ENCODE results near the gene C2orf80. TPM values are rescaled to one million over a fixed set of nuclear protein-coding genes. Genes with fewer than 3 reads are reported as not detected.

C2orf80 gene
- total and polyA plus RNA-seq, 2 experiments from 2014 or later = 0.92 TPM; not detected in 1

GRCh38 chr2:208122248-208122647, 67.6 kb downstream of the C2orf80 start (continued):
- TF ChIP-seq, protein P1, sequence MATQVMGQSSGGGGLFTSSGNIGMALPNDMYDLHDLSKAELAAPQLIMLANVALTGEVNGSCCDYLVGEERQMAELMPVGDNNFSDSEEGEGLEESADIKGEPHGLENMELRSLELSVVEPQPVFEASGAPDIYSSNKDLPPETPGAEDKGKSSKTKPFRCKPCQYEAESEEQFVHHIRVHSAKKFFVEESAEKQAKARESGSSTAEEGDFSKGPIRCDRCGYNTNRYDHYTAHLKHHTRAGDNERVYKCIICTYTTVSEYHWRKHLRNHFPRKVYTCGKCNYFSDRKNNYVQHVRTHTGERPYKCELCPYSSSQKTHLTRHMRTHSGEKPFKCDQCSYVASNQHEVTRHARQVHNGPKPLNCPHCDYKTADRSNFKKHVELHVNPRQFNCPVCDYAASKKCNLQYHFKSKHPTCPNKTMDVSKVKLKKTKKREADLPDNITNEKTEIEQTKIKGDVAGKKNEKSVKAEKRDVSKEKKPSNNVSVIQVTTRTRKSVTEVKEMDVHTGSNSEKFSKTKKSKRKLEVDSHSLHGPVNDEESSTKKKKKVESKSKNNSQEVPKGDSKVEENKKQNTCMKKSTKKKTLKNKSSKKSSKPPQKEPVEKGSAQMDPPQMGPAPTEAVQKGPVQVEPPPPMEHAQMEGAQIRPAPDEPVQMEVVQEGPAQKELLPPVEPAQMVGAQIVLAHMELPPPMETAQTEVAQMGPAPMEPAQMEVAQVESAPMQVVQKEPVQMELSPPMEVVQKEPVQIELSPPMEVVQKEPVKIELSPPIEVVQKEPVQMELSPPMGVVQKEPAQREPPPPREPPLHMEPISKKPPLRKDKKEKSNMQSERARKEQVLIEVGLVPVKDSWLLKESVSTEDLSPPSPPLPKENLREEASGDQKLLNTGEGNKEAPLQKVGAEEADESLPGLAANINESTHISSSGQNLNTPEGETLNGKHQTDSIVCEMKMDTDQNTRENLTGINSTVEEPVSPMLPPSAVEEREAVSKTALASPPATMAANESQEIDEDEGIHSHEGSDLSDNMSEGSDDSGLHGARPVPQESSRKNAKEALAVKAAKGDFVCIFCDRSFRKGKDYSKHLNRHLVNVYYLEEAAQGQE (IDR thresholded peaks at IDR 0.05; ENCODE audit: unreplicated experiment) = no peak
- TF ChIP-seq ZNF331 (CRISPR knock-in tag; IDR thresholded peaks at IDR 0.05; ENCODE audit: low read depth) = no peak
- no peak for TF ChIP-seq NANOG (IDR thresholded peaks at IDR 0.05; ENCODE audit: borderline replicate concordance)

GRCh38 chr2:208118918-208119317, 70.9 kb downstream of the C2orf80 start:
- Histone ChIP-seq H3F3A (replicated peaks; ENCODE audit: low read depth) (0 out of 2 replicates have a peak, but pooled peaks cover 6% of the 10 kb centered on the region), H3K27me3 (ENCODE audit: insufficient read depth) (no peaks in the 10 kb centered on the region), H3K4me1 (ENCODE audit: insufficient read depth) (peaks cover 16% of the 10 kb centered on the region)

More at GRCh38 chr2:208118918-208119317, 70.9 kb downstream of the C2orf80 start:
- Histone ChIP-seq H3K4me2 (no peak overlapping the region), H3K4me3 (no peak overlapping the region), H3K79me2 (replicated peaks; ENCODE audit: insufficient read depth) (no peaks in the 10 kb centered on the region; the same call in 1 of the 2 replicates), H3K36me3 (ENCODE audit: insufficient read depth) (no peaks in the 10 kb centered on the region), H2AFZ (no peak overlapping the region), H3K9me2 (ENCODE audit: insufficient read depth) (no peaks in the 10 kb centered on the region), H3K27ac (ENCODE audit: low read depth) (no peak overlapping the region), H4K20me1 (replicated peaks; ENCODE audit: insufficient read depth) (no peaks in the 10 kb centered on the region)
- Mint-ChIP-seq H3K36me3 (ENCODE audit: low read depth) (no peaks in the 10 kb centered on the region), H3K4me1 (peaks cover 3% of the 10 kb centered on the region; the same call in 2 of the 3 replicates), H3K27ac (no peak overlapping the region), H3K9me3 (no peaks in the 10 kb centered on the region), H3K4me3 (no peak overlapping the region), H3K27me3 (ENCODE audit: insufficient read depth, low read depth, poor library complexity) (peaks cover 5% of the 10 kb centered on the region)
- DNase-seq (ENCODE audit: low spot score) (no peak), ATAC-seq (no peak)
- TF ChIP-seq JUNB (IDR thresholded peaks at IDR 0.05; ENCODE audit: unreplicated experiment) (no peak), STAT1 (IDR thresholded peaks at IDR 0.05; ENCODE audit: unreplicated experiment) (no peak), ZNF114 (CRISPR knock-in tag; IDR thresholded peaks at IDR 0.05) (no peak), EZH2 (IDR thresholded peaks at IDR 0.05; ENCODE audit: low read depth, unreplicated experiment) (no peak), POLR2AphosphoS5 (IDR thresholded peaks at IDR 0.05; ENCODE audit: low read depth) (no peak), EZH2phosphoT487 (IDR thresholded peaks at IDR 0.05; ENCODE audit: unreplicated experiment) (no peak), CREB1 (CRISPR knock-in tag; IDR thresholded peaks at IDR 0.05; ENCODE audit: low read depth) (no peak), ZNF331 (CRISPR knock-in tag; IDR thresholded peaks at IDR 0.05; ENCODE audit: low read depth) (no peak), CTCF (conservative IDR thresholded peaks at IDR 0.05; ENCODE audit: low read depth in 2 of 2) (no peak), ETS1 (IDR thresholded peaks at IDR 0.05) (no peak), NANOG (IDR thresholded peaks at IDR 0.05; ENCODE audit: borderline replicate concordance) (no peak)
- TF ChIP-seq, protein P2, sequence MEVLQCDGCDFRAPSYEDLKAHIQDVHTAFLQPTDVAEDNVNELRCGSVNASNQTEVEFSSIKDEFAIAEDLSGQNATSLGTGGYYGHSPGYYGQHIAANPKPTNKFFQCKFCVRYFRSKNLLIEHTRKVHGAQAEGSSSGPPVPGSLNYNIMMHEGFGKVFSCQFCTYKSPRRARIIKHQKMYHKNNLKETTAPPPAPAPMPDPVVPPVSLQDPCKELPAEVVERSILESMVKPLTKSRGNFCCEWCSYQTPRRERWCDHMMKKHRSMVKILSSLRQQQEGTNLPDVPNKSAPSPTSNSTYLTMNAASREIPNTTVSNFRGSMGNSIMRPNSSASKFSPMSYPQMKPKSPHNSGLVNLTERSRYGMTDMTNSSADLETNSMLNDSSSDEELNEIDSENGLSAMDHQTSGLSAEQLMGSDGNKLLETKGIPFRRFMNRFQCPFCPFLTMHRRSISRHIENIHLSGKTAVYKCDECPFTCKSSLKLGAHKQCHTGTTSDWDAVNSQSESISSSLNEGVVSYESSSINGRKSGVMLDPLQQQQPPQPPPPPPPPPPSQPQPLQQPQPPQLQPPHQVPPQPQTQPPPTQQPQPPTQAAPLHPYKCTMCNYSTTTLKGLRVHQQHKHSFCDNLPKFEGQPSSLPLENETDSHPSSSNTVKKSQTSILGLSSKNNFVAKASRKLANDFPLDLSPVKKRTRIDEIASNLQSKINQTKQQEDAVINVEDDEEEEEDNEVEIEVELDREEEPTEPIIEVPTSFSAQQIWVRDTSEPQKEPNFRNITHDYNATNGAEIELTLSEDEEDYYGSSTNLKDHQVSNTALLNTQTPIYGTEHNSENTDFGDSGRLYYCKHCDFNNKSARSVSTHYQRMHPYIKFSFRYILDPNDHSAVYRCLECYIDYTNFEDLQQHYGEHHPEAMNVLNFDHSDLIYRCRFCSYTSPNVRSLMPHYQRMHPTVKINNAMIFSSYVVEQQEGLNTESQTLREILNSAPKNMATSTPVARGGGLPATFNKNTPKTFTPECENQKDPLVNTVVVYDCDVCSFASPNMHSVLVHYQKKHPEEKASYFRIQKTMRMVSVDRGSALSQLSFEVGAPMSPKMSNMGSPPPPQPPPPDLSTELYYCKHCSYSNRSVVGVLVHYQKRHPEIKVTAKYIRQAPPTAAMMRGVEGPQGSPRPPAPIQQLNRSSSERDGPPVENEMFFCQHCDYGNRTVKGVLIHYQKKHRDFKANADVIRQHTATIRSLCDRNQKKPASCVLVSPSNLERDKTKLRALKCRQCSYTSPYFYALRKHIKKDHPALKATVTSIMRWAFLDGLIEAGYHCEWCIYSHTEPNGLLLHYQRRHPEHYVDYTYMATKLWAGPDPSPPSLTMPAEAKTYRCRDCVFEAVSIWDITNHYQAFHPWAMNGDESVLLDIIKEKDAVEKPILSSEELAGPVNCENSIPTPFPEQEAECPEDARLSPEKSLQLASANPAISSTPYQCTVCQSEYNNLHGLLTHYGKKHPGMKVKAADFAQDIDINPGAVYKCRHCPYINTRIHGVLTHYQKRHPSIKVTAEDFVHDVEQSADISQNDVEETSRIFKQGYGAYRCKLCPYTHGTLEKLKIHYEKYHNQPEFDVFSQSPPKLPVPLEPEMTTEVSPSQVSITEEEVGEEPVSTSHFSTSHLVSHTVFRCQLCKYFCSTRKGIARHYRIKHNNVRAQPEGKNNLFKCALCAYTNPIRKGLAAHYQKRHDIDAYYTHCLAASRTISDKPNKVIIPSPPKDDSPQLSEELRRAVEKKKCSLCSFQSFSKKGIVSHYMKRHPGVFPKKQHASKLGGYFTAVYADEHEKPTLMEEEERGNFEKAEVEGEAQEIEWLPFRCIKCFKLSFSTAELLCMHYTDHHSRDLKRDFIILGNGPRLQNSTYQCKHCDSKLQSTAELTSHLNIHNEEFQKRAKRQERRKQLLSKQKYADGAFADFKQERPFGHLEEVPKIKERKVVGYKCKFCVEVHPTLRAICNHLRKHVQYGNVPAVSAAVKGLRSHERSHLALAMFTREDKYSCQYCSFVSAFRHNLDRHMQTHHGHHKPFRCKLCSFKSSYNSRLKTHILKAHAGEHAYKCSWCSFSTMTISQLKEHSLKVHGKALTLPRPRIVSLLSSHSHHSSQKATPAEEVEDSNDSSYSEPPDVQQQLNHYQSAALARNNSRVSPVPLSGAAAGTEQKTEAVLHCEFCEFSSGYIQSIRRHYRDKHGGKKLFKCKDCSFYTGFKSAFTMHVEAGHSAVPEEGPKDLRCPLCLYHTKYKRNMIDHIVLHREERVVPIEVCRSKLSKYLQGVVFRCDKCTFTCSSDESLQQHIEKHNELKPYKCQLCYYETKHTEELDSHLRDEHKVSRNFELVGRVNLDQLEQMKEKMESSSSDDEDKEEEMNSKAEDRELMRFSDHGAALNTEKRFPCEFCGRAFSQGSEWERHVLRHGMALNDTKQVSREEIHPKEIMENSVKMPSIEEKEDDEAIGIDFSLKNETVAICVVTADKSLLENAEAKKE (CRISPR knock-in tag; IDR thresholded peaks at IDR 0.05) = no peak

Data from GM23338 (cell line).